HG03060 (cell line): Measurements from ENCODE around the gene SAMD9L.
"Not testable (repeated sequence)": the region's sequence is repeated elsewhere in the genome, so short reads cannot be mapped to it uniquely, and the experiment has no call there.

Experiments used
- ATAC-seq: cut with Tn5 transposase; IDR thresholded peaks from one replicate; pipeline ENCODE4 v1.9.1; 2021; ENCODE audit warnings: low read depth, moderate number of reproducible peaks; ENCODE audit not compliant: unreplicated experiment

The SAMD9L gene

GRCh38 chr7:93146472-93147141, 1.6 kb downstream of the SAMD9L start:
- ATAC-seq: no peak

DNA sequence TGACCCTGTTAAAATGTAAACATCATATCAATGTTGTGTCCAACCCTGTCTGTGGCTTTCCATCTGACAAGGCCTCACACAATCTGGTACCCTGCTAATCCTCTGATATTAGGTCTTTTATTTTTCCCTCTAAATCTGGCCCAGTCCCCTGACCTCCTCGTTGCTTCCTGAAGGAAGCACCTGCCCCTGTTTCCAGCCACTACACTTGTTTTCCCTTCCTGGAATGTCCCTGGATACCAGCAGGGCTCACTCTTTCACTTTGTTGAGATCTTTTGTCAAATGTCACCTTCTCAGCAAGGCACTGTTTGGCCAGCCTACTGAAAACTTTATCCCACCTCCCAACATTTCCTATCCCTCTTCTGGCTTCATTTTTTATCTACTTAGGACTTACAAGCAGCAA, 2.1 kb downstream of the SAMD9L start:
- no peak for ATAC-seq

- ATAC-seq: no peak
Measured at GRCh38 chr7:93145354-93145753, 2.8 kb downstream of the SAMD9L start.

- ATAC-seq: no peak
Measured at GRCh38 chr7:93142127-93142526, 6.1 kb downstream of the SAMD9L start.

- ATAC-seq: no peak
Measured at GRCh38 chr7:93140582-93141191, 7.5 kb downstream of the SAMD9L start.

DNA sequence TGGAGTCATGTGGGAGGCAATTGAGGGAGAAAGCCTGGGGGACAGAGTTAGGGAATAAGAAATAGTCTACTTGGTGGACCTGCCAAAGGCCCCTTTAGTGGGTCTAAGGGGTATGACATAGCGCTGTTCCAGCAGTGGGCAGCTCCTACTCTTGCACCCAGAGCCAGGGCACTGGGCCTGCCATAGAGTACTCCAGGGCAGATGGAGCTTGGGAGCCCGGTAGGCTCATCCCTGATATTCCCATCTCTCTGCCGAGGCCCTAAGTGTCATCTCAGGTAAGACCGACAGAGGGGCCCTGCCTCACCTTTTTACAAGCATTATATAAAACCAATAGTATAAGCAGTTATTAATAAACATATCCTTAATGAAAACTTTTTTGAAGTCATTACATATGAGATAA, 9.6 kb downstream of the SAMD9L start:
- ATAC-seq: no peak

- no peak for ATAC-seq
Measured at GRCh38 chr7:93133005-93133404, 15.2 kb downstream of the SAMD9L start.

DNA sequence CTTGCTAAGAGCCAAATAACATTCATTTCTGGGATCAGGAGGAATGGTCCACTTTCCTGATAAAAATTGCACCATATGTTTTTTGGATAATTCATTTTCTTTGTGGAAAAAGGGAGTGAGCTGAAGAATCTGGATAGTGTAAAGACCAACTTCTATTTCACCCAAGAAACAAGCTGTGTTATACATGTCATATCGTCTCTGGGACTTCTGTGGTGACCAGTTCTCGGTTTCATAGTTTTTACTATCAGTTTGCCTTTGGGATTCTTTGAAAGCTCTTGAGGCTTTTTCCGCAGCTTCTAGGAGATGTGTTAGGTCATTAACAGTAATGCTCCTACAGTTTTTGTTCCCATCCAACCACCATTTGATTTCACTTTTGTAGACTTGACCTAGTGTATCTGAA, 16.0 kb downstream of the SAMD9L start:
- no peak for ATAC-seq

GRCh38 chr7:93126954-93127353, 21.2 kb downstream of the SAMD9L start:
- ATAC-seq: not testable (repeated sequence)

GRCh38 chr7:93123532-93123931, 24.7 kb downstream of the SAMD9L start:
- ATAC-seq: not testable (repeated sequence)

DNA sequence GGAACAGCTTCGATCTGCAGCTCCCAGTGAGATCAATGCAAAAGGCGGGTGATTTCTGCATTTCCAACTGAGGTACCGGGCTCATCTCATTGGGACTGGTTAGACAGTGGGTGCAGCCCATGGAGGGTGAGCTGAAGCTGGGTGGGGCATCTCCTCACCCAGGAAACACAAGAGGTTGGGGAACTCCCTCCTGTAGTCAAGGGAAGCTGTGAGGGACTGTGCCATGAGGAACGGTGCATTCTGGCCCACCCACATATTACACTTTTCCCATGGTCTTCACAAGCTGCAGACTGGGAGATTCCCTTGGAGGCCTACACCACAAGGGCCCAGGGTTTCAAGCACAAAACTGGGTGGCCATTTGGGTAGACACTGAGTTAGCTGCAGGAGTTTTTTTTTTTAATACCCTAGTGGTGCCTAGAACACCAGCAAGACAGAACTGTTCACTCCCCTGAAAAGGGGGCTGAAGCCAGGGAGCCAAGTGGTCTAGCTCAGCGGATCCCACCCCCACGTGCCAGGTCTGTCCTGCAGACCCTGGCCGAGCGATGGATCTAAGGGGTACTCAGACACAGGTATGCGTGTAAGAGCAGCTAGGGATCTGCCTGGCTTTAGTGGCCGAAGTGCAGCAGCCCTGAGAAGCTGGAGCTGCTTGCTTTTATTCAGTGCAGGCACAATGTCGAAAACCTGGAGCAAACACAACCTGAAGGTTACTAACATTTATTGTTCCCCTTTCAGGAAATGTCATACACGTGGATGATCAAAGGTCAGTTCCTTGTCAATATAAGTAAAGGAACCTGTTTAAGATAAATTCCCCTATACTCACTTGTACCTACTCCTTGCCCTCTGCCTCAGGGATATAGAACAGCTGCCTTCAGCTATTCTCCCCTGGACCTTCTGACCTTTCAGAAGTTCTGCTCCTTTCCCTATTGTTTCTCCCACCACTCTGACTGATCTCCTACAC, 27.3 kb downstream of the SAMD9L start:
- no peak for ATAC-seq

DNA sequence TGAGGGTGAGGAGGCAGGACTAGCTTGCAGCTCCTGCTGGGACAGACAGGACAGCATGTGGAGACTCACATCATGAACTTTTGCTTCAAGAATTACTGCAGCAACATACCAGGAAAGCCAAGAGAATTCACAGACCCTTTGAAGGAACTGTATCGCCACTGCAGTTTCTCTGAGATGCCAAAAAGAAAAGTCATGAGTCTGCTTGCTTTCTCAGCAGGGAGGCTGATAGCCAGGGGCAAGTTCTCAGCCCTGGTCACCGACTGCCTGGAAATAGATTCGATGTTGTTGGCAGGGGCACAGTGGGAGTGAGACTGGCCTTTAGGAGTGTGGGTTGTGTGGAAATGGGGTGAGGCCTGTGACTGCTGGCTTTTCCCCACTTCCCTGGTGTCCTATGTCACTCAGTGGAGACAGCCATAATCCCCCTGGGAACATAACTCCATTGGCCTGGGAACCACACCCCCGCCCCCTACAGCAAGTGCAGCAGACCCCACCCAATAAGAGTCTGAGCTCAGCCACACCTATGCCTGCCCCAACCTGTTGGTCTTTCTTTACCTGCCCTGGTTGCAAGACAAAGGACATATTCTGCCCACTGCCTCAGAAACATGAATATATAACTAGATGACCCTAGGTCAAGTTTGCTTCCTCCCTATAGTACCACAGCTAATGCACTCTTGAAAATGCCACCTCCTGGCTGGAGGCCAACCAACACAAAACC, 28.8 kb downstream of the SAMD9L start:
- no peak for ATAC-seq

DNA sequence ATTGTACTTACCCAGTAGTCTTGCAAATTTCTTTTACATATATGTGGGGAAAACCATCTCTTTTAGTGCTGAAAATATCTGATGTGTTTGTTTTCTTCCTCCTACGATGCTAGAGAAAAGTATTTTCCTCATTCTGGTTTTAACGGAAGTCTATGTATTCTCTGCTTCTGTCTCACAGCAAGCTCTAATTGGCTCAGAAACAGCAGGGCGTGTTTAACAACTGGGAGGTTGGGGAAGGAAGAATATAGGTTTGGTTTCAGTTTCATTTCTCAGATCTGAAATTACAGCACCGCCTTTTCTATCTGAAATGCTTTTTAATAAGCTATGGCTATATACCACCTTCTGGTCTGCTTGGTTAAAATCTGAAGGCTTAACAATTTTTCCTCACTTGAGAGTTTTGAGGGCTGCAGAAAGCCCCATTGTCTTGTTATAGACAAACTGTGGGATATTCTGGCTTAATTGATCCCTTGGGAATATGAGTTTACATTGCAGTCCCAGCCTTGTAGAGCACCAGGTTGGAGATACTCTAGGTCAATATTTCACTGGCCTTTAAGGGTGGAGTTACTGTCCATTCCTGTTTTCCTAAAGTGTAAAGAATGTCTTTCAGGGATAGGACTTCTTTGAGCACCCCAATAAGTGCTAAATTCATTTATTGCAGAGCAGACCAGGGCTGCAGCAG, 30.2 kb downstream of the SAMD9L start, which contains the start of gene SAMD9:
Gene SAMD9, minus strand, starts transcription at position 128 of the 679 bp plus-strand sequence. CDS start 11,882 bp downstream, outside the sequence.
- ATAC-seq: peak; percentile 99

DNA sequence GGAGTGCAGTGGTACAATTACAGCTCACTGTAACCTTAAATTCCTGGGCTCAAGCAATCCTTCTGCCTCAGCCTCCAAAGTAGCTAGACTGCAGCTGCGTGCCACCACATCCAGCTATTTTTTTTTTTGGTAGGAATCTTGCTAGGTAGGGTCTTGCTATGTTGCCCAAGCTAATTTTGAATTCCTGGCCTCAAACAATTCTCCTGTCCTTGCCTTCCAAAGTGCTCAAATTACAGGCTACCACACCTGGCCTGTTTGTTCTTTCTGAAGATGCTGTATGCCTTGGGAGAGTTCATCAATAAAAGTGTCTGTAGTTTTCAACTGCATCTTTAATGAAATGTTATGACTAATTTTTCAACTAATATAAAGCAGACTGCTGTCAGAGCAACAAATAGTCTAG, 30.9 kb downstream of the SAMD9L start:
- no peak for ATAC-seq

- ATAC-seq: no peak
Measured at GRCh38 chr7:93115796-93116195, 32.4 kb downstream of the SAMD9L start.

GRCh38 chr7:93108003-93108402, 40.2 kb downstream of the SAMD9L start:
- ATAC-seq: no peak

GRCh38 chr7:93097388-93097787, 50.8 kb downstream of the SAMD9L start:
- no peak for ATAC-seq

GRCh38 chr7:93092757-93093370, 55.3 kb downstream of the SAMD9L start:
- ATAC-seq: no peak
